Suppressor macrophage treated with lipopolysaccharide for 4 hours (primary cell): ENCODE measurements around the gene ANKS1B.
"Not testable (repeated sequence)": the region's sequence is repeated elsewhere in the genome, so short reads cannot be mapped to it uniquely, and the experiment has no call there.

Experiments
- DNase-seq: peaks from one replicate; pipeline ENCODE4 v3.0.0-alpha.2; 2020

Gene ANKS1B

GRCh38 chr12:99752740-99753139, 232.0 kb downstream of the ANKS1B start:
- no peak for DNase-seq

GRCh38 chr12:99746538-99746937, 238.2 kb downstream of the ANKS1B start:
- DNase-seq = no peak

GRCh38 chr12:99745895-99746294, 238.8 kb downstream of the ANKS1B start:
- no peak for DNase-seq

GRCh38 chr12:99745121-99745520, 239.6 kb downstream of the ANKS1B start:
- no peak for DNase-seq

- DNase-seq = no peak
These were observed 247.9 kb downstream of the ANKS1B start for GRCh38 chr12:99736760-99737269.

GRCh38 chr12:99732131-99732530, 252.6 kb downstream of the ANKS1B start:
- DNase-seq = no peak

GRCh38 chr12:99722690-99723486, 261.8 kb downstream of the ANKS1B start:
- DNase-seq = no peak

GRCh38 chr12:99721715-99722275, 262.9 kb downstream of the ANKS1B start:
- DNase-seq = no peak

GRCh38 chr12:99720083-99720465, 264.7 kb downstream of the ANKS1B start:
- DNase-seq = not testable (repeated sequence)

- not testable (repeated sequence) for DNase-seq
These were observed 265.2 kb downstream of the ANKS1B start for GRCh38 chr12:99719411-99720082.

- DNase-seq = not testable (repeated sequence)
These were observed 268.8 kb downstream of the ANKS1B start for GRCh38 chr12:99715841-99716510.

GRCh38 chr12:99714921-99715320, 269.8 kb downstream of the ANKS1B start:
- not testable (repeated sequence) for DNase-seq

GRCh38 chr12:99713946-99714520, 270.7 kb downstream of the ANKS1B start:
- no peak for DNase-seq

GRCh38 chr12:99712281-99712680, 272.5 kb downstream of the ANKS1B start:
- no peak for DNase-seq

- no peak for DNase-seq
These were observed 273.5 kb downstream of the ANKS1B start for GRCh38 chr12:99711246-99711645.

GRCh38 chr12:99709619-99710018, 275.1 kb downstream of the ANKS1B start:
- DNase-seq = no peak

GRCh38 chr12:99709116-99709515, 275.6 kb downstream of the ANKS1B start:
- DNase-seq = no peak

GRCh38 chr12:99707883-99708282, 276.9 kb downstream of the ANKS1B start:
- DNase-seq = no peak

- DNase-seq = no peak
These were observed 277.8 kb downstream of the ANKS1B start for GRCh38 chr12:99706736-99707473.

- DNase-seq = no peak
These were observed 280.3 kb downstream of the ANKS1B start for GRCh38 chr12:99704458-99704857.

- DNase-seq = no peak
These were observed 280.7 kb downstream of the ANKS1B start for GRCh38 chr12:99704036-99704435.

- no peak for DNase-seq
These were observed 284.7 kb downstream of the ANKS1B start for GRCh38 chr12:99700032-99700431.
